DOHH2 (cell line): Measurements from ENCODE around the gene ANXA9.

Experiments
- H3F3A ChIP-seq: fragments of 200-600 bp; sonication (generic), shearing (Covaris generic); 2 replicates; pipeline ENCODE4 v1.6.0; 2016; ENCODE audit warnings: antibody characterized with exemption, mild to moderate bottlenecking; ENCODE audit not compliant: control insufficient read depth, insufficient read depth
- H3K27ac ChIP-seq: fragments of 200-600 bp; sonication (generic); 2 replicates; pipeline ENCODE4 v1.5.1; 2014; ENCODE audit warnings: low read depth, mild to moderate bottlenecking, low read length, moderate library complexity
- H3K27me3 ChIP-seq: fragments of 200-600 bp; sonication (generic); 2 replicates; pipeline ENCODE4 v1.6.1; 2014; ENCODE audit warnings: mild to moderate bottlenecking, low read length, mixed read lengths; ENCODE audit not compliant: control insufficient read depth
- H3K36me3 ChIP-seq: fragments of 200-600 bp; sonication (generic); 2 replicates; pipeline ENCODE4 v1.6.1; 2014; ENCODE audit warnings: mild to moderate bottlenecking, low read length, moderate library complexity, mixed read lengths; ENCODE audit not compliant: control insufficient read depth
- H3K4me1 ChIP-seq: fragments of 200-600 bp; sonication (generic); 2 replicates; pipeline ENCODE4 v1.6.1; 2014; ENCODE audit warnings: mild to moderate bottlenecking, low read length, mixed read lengths; ENCODE audit not compliant: control insufficient read depth
- H3K4me2 ChIP-seq: fragments of 200-600 bp; sonication (generic); 2 replicates; pipeline ENCODE4 v1.6.0; 2014; ENCODE audit warnings: mild to moderate bottlenecking, low read length, moderate library complexity
- H3K4me3 ChIP-seq: fragments of 200-600 bp; sonication (generic); 2 replicates; pipeline ENCODE4 v1.5.1; 2014; ENCODE audit warnings: mild to moderate bottlenecking, low read length, mixed read lengths
- H3K79me2 ChIP-seq: fragments of 200-600 bp; sonication (generic); 2 replicates; pipeline ENCODE4 v1.6.1; 2014; ENCODE audit warnings: mild to moderate bottlenecking, low read length, mixed read lengths; ENCODE audit not compliant: control insufficient read depth
- H3K9me2 ChIP-seq: fragments of 200-600 bp; sonication (generic); replicated peaks from 2 replicates; pipeline ENCODE4 v1.6.1; 2014; ENCODE audit warnings: mild to moderate bottlenecking, low read length, mixed read lengths; ENCODE audit not compliant: control insufficient read depth
- H3K9me3 ChIP-seq: fragments of 200-600 bp; sonication (generic); 2 replicates; pipeline ENCODE4 v1.6.1; 2014; ENCODE audit warnings: antibody characterized with exemption, low read length, mixed read lengths; ENCODE audit not compliant: control insufficient read depth, insufficient read depth
- H4K20me1 ChIP-seq: fragments of 200-600 bp; sonication (generic); 2 replicates; pipeline ENCODE4 v1.6.0; 2014; ENCODE audit warnings: low read depth, mild to moderate bottlenecking, antibody characterized with exemption, low read length, moderate library complexity; ENCODE audit not compliant: control insufficient read depth, insufficient read depth
- EZH2phosphoT487 ChIP-seq: fragments of 200-600 bp; sonication (generic); IDR thresholded peaks from 2 replicates; pipeline ENCODE4 v1.6.1; 2017; ENCODE audit warnings: borderline replicate concordance, mild to moderate bottlenecking, antibody characterized with exemption, low read length, moderate library complexity, mixed read lengths
- TF ChIP-seq, protein P1 (sequence below): fragments of 200-600 bp; sonication (generic); IDR thresholded peaks from one replicate; pipeline ENCODE4 v1.5.1; 2014; ENCODE audit warnings: antibody characterized with exemption, mild to moderate bottlenecking, low read depth, low read length; ENCODE audit not compliant: poor library complexity, severe bottlenecking

The ANXA9 gene

DNA sequence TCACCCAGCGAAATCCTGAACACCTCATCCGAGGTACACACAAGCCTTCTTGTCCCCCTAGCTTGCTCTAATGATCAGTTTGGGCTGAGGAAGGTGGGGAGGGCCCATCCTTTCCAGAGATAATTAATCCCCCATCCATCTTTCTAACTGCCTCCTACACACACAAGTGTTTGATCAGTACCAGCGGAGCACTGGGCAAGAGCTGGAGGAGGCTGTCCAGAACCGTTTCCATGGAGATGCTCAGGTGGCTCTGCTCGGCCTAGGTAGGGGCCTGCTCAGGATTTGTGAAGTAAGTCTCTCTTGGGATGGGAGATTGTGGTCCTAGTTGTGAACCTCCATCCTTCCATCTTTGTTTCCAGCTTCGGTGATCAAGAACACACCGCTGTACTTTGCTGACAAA is 5.8 kb downstream of the ANXA9 start:
- TF ChIP-seq EZH2phosphoT487, result no peak
- TF ChIP-seq, protein P1, sequence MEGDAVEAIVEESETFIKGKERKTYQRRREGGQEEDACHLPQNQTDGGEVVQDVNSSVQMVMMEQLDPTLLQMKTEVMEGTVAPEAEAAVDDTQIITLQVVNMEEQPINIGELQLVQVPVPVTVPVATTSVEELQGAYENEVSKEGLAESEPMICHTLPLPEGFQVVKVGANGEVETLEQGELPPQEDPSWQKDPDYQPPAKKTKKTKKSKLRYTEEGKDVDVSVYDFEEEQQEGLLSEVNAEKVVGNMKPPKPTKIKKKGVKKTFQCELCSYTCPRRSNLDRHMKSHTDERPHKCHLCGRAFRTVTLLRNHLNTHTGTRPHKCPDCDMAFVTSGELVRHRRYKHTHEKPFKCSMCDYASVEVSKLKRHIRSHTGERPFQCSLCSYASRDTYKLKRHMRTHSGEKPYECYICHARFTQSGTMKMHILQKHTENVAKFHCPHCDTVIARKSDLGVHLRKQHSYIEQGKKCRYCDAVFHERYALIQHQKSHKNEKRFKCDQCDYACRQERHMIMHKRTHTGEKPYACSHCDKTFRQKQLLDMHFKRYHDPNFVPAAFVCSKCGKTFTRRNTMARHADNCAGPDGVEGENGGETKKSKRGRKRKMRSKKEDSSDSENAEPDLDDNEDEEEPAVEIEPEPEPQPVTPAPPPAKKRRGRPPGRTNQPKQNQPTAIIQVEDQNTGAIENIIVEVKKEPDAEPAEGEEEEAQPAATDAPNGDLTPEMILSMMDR, result no peak
- no peaks in the 10 kb centered on the region; the same call in 1 of the 2 replicates for H3K27me3 ChIP-seq
- H3K36me3 ChIP-seq, result no peaks in the 10 kb centered on the region
- no peaks in the 10 kb centered on the region for H3K79me2 ChIP-seq
- H4K20me1 ChIP-seq, result no peaks in the 10 kb centered on the region
- H3K27ac ChIP-seq, result no peak overlapping the region
- H3K4me3 ChIP-seq, result no peak overlapping the region
- H3K9me3 ChIP-seq, result no peaks in the 10 kb centered on the region
- H3K9me2 ChIP-seq, result no peaks in the 10 kb centered on the region
- no peak overlapping the region for H3K4me2 ChIP-seq
- H3F3A ChIP-seq, result no peaks in the 10 kb centered on the region
- no peaks in the 10 kb centered on the region for H3K4me1 ChIP-seq

DNA sequence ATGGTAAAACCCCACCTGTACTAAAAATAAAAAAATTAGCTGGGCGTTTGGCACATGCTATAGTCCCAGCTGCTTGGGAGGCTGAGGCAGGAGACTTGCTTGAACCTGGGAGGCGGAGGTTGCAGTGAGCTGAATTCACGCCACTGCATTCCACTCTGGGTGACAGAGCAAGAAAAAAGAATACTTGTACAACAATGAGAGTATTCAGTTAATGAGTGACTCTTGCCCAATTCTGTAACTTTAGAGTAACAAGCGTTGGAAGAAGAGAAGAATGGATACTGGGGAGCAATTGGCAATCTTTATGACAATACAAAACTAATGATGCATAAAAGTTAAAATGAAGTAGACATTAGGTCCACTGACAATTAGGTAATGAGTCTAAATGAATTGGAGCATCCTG is 10.5 kb downstream of the ANXA9 start:
- H3K4me2 ChIP-seq, result no peak overlapping the region
- no peaks in the 10 kb centered on the region for H4K20me1 ChIP-seq
- H3K27ac ChIP-seq, result no peak overlapping the region
- H3K4me3 ChIP-seq, result no peak overlapping the region
- H3K79me2 ChIP-seq, result no peaks in the 10 kb centered on the region
- H3K36me3 ChIP-seq, result no peaks in the 10 kb centered on the region
- H3K27me3 ChIP-seq, result no peaks in the 10 kb centered on the region
- no peaks in the 10 kb centered on the region for H3K4me1 ChIP-seq
- H3K9me3 ChIP-seq, result no peaks in the 10 kb centered on the region
- no peaks in the 10 kb centered on the region for H3K9me2 ChIP-seq
- TF ChIP-seq EZH2phosphoT487, result no peak
- TF ChIP-seq, protein P1, result no peak
- no peaks in the 10 kb centered on the region for H3F3A ChIP-seq

DNA sequence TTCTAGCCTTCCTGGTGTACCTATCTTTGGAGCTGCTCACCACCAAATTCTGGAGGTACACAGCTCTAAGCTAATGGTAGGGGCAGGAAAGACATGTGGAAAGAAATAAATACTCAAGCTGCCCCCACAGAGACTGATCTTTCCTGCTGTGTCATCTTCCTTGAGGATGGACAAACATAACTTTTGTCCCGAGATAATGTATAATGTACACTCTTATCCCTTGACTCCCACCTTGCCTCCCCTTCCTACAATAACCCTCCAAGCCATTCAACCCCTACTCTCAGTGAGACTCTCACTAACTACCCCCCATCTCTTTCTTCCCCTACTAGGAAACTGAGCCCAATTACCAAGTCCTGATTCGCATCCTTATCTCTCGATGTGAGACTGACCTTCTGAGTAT is 12.2 kb downstream of the ANXA9 start:
- H3K4me3 ChIP-seq, result no peak overlapping the region
- TF ChIP-seq EZH2phosphoT487, result no peak
- TF ChIP-seq, protein P1, result no peak

DNA sequence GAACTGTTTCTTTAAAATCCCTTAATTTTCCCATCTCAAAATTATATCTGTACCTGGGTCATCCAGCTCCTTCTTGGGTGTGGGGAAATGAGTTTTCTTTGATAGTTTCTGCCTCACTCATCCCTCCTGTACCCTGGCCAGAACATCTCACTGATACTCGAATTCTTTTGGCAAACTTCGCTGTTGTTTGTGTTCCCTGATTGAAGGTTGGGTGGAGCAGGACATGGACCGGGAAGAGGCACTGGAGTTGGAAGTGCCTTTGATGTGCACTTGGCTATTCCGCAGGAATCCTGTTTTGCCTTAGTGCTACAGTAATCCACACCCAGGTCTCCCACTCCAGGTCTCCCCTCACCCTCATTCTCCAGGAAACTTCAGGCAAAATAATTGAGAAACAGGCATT is 13.4 kb downstream of the ANXA9 start:
- Histone ChIP-seq H3K79me2 (no peaks in the 10 kb centered on the region), H3K4me2 (no peak overlapping the region)

More for the DNA sequence above, 12.2 kb downstream of the ANXA9 start:
- Histone ChIP-seq H3F3A (no peaks in the 10 kb centered on the region), H3K27ac (no peak overlapping the region), H3K4me1 (no peaks in the 10 kb centered on the region), H3K4me2 (no peak overlapping the region), H3K9me2 (no peaks in the 10 kb centered on the region), H3K9me3 (no peaks in the 10 kb centered on the region), H3K79me2 (no peaks in the 10 kb centered on the region), H4K20me1 (no peaks in the 10 kb centered on the region), H3K27me3 (no peaks in the 10 kb centered on the region), H3K36me3 (no peaks in the 10 kb centered on the region)

More for the DNA sequence above, 13.4 kb downstream of the ANXA9 start:
- H3K27ac ChIP-seq, result no peak overlapping the region
- H3K4me1 ChIP-seq, result no peaks in the 10 kb centered on the region
- H3K9me3 ChIP-seq, result no peaks in the 10 kb centered on the region
- no peak for TF ChIP-seq EZH2phosphoT487
- TF ChIP-seq, protein P1, result no peak
- no peaks in the 10 kb centered on the region for H3K9me2 ChIP-seq
- H3F3A ChIP-seq, result no peaks in the 10 kb centered on the region
- no peaks in the 10 kb centered on the region for H3K36me3 ChIP-seq
- H3K4me3 ChIP-seq, result no peak overlapping the region
- no peaks in the 10 kb centered on the region for H3K27me3 ChIP-seq
- no peaks in the 10 kb centered on the region for H4K20me1 ChIP-seq
